HG02852 (cell line): ENCODE results near the gene DNAJC18.
"Not testable (repeated sequence)": the region's sequence is repeated elsewhere in the genome, so short reads cannot be mapped to it uniquely, and the experiment has no call there.

Experiments
- ATAC-seq: cut with Tn5 transposase; IDR thresholded peaks from one replicate; pipeline ENCODE4 v1.9.1; 2021; ENCODE audit warnings: mild to moderate bottlenecking, moderate library complexity; ENCODE audit not compliant: unreplicated experiment

DNAJC18 gene

DNA sequence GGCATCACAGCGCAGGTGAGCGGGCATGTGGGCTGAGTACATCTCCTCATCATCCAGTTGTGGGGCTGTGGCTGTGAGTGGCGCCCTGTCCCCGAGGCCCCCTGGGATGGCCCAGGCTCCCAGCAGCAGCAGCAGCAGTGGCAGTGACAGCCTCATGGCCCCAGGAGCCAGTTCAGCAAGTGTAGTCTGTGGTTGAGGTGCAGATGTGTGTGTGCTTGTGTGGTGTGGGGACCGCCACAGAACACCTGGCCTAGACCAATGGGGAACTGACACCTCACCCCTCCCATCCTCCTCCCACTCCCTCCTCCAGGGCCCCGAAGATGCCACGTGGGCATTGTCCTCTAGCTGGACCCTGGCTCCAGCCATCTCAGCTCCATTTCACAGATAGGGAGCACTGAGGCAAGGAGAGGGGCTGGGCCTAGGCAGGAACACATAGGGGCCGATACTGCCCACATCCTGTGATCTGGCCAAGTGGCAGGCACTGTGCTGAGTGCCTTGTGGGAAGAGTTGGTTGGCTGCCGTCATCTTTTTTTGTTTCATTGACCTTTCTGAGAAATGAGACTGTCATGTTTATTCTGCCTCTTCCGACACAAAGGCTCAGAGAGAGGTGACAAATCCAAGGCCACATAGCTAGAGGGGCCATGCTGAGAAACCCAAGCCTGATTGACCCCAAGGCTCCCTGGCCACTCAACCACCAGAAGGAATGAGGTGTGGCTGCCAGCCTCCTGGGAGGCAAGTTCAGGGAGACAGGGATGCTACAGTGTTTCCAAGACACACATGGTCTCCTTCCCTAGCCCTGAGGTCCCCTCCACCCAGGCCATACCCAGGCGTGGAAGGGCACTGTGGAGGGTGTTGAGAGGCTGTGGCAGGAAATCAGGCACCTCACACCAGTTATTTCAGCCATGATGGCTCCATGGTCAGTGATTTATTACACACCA is 49.4 kb downstream of the DNAJC18 start, which contains the start of gene MZB1:
Gene MZB1 (minus strand): TSS at position 213 of the 938 bp plus-strand sequence. CDS start 57 bp downstream, at position 156.
- peak; percentile 43 for ATAC-seq

DNA sequence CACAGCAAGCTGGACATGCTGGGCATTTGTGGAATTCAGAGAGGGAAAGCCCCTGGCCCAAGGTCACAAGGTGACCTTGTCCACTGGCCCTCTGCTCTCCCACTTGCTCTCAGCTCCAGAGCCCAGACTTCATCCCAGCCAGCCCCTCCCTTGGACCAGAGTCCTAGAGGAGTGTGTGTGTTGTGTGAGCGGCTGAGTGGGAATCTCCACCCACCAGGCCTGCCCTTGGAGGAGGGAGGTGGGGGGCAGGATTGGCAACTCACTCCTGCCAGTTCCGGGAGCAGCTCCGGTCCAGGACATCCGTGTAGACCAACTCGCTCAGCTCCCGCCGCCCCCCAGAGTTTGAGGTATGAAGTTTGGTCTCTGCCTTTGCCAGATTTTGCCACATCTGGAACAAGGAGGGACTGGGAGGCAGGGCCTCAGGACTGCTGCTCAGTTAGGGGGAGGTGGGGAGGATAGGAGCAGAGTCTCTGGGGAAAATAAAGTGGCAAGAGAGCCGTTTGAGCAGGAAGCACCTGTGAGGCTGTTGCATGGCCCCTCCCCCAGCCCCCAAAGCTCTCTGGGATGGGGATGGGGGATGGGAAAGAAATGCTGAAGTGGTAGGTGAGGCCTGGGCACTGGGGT is 51.0 kb downstream of the DNAJC18 start:
- no peak for ATAC-seq

GRCh38 chr5:139387611-139388197 is 51.6 kb downstream of the DNAJC18 start:
- ATAC-seq = no peak

- ATAC-seq = not testable (repeated sequence)
Measured at GRCh38 chr5:139386956-139387355, 52.4 kb downstream of the DNAJC18 start.

GRCh38 chr5:139386050-139386438 is 53.3 kb downstream of the DNAJC18 start:
- no peak for ATAC-seq

DNA sequence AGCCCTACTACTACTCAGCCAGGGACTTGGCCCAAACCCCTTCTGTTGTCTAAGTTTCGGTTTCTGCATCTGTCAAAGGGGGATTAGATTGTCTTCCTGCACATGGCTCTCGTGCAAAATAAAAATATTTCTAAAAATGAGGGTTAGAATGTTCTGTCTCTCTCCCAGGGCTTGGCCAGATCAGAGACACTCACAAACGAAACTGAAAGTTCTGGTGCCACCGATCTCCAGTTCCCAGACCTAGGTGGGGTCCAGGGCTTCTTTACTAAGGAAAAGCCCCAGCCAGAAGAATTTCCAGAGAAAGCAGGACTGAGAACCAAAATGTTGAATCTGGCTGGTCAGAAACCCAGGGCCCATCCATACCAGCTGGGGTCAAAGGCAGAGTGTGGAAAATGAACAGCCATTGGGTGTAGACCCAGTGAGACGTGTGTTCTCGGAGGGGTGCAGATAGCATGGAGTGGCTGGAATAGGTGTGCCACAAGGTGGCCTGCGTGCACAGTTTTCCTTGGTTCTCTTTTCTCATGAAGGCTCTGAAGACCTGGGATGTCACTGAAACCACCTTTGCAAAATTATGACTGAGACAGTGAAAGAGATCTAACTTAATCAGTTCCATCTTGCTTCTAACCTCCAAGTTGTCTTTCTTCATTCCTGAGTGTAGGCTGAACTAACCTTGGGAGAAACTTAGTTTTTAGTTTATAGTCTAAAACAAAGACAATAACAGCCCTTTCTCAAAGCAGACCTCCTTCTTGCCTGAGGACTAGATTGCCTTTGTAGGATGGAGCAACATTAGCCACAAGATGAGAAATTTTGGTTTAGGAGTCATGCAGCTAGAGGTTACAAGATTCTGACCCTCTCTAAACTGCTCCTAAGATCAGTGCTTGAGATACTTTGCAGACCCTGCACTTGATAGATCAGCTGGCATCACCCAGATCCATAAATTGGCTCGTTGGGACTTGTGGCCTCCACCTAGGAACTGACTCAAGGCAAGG is 54.0 kb downstream of the DNAJC18 start:
- ATAC-seq = no peak

- ATAC-seq = no peak
Measured at GRCh38 chr5:139384591-139385051, 54.7 kb downstream of the DNAJC18 start.

DNA sequence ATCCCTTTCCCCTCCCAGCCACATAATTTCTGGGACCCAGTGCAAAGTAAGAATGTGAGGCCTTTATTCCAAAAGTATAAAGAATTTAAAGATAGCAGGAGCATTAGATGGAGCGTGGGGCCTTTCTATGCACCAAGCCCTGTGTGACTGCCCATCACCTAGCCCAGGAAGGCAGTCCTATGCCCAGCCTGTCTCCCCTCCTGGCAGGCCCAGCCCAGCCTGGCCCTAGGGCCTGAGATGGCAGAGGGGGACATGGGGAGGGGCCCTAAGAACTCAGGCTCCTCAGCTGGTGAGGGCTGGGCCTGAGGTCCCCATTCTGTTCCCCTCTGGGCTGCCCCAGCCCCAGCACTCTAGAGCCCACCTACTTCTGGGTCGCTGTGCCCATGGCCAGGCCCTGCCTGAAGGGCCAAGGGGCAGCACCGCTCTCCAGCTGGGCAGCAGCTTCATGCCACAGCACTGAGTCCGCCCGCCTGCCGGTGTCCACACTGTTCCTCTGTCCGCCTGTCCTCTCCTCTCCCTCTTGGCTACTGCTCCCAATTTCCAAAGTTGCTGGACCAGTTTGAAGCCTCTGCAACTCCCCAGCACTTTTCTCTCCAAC is 55.2 kb downstream of the DNAJC18 start:
- ATAC-seq = no peak

DNA sequence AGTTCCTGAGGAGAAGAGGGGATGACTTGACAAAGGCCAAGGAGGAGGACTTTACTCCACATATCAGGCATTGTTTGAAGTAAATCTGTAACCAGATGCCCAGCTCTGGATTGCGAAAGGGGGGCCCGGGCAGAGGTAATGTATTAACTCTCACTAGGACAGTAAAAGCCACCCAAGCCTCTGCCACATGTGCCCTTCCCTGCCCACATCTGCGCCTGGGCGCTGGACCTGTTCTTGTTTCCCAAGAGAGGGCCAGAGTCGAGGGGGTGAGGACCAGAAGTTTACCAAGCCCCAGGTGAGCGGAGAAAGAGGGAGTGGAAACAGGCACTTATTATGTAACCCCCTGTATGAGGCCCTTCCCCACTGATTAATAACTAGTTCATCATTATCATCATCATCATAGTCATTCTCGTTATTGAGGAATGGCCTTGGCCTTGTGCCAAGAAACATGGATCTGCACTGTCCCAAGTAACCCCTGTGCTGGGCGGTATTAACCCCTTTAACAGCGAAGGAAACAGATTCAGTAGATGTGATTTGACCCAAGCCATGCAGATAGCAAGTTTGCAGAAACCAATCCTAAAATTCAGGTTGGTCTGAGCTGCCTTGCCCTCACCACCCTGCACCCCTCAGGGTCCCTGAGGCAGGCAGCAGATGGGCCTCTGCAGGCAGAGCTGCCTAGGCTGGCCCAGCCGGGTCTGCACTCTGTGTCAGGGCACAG is 55.9 kb downstream of the DNAJC18 start, which contains the start of gene SLC23A1:
Gene SLC23A1 (minus strand): TSS at position 23 of the 718 bp plus-strand sequence. CDS start 44 bp downstream, outside the sequence.
- ATAC-seq = no peak

DNA sequence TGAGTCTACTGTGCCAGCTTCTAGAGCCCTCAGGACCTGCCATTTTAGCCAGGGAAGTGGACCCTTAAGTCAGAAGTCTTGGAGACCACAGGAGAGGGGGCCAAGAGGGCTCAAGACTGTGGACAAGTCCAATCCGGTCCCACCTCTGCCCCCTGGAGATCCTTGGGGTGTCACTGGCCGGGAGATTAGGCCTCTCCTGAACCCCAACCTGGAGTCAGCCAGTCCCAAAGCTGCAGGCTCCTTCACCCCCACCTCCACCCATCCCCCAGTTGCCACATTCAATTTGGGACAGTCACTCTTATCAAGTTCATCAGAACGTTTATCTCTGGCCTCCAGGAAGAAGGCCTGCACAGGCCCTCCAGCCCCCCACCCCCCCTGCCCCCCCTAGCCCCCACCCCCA is 56.5 kb downstream of the DNAJC18 start:
- ATAC-seq = no peak

GRCh38 chr5:139381837-139382761 is 57.2 kb downstream of the DNAJC18 start:
- no peak for ATAC-seq

DNA sequence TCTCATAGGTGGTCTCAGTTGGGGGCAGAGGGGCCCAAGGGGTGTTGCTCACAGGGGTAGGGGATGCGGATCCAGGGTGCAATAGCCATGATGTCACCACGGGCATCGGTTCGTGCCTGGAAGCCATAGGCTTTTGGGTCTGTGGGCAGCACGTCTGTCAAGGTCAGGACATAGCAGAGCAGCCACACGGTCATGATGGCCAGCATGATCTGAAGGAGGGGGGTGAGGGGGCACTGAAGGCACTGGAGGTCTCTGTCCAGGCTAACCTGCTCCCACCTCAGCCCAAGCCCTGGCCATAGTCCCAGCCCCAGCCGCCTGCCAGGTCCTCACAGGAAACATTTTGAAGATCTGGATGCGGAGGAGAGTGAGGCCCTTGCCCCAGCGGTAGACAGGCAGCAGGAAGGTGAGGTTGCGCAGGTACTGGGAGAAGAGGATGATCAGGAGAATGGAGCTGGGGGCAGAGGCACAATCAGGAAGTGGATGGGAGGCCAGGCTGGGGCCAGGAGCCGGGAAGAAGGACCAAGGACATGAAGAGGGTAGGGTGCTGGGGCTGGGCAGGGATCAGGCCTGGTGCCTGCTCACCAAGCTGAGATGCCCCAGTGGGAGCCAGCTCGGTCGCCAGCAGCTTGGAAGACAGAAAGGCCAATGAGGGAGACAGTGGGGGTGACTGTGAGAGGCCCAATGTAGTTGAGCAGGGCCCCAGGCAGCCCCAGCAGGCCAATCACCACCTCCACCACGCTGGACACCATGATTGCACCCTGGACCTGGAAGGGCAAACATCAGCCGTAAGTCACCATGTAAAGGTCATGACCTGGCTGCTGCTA is 59.5 kb downstream of the DNAJC18 start:
- no peak for ATAC-seq

DNA sequence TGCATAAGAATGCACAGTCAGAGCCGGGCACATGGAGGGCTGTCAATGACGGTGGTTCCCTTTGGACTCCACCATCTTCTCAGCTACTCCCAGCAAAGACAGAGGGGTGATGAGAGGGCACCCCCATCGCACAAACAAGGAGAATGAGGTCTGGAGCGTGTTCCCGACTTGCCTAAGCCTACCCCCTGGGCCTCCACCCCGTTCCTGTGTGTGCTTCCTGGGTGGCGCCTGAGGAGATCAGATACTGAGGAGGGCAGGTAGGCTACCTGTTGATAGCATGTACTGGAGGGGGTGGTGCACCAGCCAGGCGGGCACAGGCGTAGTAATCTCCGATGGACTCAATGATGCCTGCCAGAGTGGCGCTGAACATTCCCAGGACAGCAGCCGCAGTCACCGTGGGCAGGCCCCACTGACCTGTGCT is 60.4 kb downstream of the DNAJC18 start:
- no peak for ATAC-seq

- ATAC-seq = no peak
Measured at GRCh38 chr5:139378101-139378825, 61.1 kb downstream of the DNAJC18 start.

DNA sequence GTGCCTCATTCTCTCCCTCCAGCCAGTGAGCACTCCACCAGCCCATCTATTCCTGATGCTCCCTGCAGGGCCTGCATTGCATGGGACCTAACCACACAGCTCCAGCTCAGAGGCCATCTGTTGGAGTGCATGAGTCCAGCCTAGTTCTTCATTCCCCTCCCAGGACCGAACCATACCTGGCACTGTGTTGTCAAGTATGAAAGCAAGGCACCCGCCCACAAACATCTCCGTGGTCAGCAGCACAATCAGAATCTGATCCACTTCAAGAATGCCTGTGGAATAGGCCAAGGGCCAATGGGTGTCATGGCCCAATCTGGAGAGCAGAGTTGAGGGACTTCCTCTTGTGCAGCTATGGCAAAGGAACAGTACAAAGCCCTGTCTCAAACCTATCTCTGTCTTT is 62.1 kb downstream of the DNAJC18 start:
- no peak for ATAC-seq

DNA sequence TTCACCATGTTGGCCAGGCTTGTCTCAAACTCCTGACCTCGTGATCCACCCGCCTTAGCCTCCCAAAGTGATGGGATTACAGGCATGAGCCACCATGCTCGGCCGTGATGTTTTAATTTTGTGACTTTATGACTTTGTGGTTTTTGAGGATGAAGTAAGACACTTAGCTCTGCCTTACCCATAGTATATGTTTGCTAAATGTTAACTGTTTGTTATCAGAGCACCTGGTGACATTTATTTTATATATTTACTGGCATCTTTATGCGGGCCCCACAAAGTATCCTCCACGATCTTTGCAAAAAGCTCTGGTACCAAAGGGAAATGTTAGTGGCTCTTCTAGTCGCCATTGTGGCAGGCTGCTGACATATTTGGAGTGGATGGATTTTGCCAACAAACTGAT is 63.0 kb downstream of the DNAJC18 start:
- no peak for ATAC-seq

- ATAC-seq = no peak
Measured at GRCh38 chr5:139374909-139375308, 64.4 kb downstream of the DNAJC18 start.
